GM19351 (cell line): ENCODE results near the gene MOCS1.

Experiments
- ATAC-seq: cut with Tn5 transposase; IDR thresholded peaks from one replicate; pipeline ENCODE4 v1.9.1; 2021; ENCODE audit warnings: mild to moderate bottlenecking, moderate library complexity; ENCODE audit not compliant: unreplicated experiment

Gene MOCS1

GRCh38 chr6:39950125-39950720, 16.0 kb upstream of the MOCS1 start:
- no peak for ATAC-seq

- ATAC-seq, result no peak
Observed at GRCh38 chr6:39948199-39948791, 14.0 kb upstream of the MOCS1 start.

- ATAC-seq, result no peak
Observed at GRCh38 chr6:39947611-39948068, 13.4 kb upstream of the MOCS1 start.

GRCh38 chr6:39945626-39946025, 11.4 kb upstream of the MOCS1 start:
- ATAC-seq, result no peak

DNA sequence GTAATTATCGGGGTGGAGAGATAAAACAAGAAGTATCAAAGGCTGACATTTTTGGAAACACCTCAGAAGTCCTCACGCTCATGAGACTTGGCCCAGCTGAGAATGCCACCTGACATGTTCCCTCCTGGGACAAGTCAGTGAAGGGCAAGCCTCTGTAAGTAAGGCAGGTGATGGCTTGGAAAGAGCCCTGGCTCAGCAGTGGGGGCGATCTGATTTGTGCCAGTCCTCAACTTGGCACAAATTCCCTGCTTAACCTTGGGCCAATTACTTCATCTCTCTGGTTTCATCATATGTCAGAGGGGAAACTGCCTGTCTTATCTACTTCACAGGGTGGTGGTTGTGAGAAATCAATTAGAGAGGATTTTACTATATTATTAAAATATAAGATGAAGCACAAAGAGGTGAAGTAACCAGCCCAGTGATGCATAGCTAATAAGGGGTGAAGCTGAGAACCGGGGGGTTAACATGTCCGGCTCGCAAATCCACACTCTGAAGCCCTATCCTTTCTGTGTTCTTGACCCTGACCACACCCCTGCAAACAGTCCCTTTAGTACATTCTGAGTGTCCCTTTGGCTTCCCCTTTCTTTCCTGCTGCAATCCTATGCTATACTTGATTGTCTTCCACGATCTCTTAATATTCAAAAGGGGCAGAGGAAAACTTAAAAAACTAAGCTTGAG, 8.8 kb upstream of the MOCS1 start:
- ATAC-seq, result no peak

DNA sequence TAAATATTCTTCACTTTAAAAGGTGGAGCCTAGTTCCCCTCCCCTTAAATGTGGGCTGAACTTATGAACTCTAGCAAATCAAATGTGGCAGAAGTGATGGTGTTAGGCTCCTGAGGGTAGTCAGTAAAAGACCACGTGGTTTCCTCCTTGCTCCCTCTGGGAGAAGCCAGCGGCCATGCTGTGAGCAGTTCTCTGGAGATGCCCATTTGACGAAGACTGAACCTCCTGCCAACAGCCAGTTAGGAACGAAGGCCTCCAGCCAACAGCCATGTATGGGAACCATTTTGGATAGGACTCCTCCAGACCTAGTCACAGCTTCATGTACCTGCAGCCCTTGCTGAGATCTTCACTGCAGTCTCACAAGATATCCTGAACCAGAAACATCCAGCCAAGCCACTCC, 7.6 kb upstream of the MOCS1 start:
- ATAC-seq, result no peak

DNA sequence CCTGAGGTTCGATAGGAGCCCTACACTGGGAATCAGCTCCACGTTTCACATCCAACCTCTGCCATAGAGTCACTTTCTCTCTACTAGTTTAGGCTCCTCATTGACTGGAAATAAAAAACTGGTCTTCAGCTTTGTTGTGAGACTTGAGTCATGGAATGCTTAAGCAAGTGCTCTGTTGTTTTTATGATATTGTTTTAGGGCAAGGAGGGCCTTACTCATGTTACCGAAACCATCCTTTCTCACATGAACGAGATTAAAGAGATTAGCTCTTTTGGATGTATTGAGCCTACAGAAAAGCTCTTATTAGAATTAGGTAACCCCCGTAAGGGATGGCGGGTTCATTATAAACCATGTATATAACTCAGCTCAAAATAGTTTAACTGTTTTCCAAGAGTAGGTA, 6.9 kb upstream of the MOCS1 start:
- no peak for ATAC-seq

GRCh38 chr6:39938773-39939654, 4.8 kb upstream of the MOCS1 start:
- no peak for ATAC-seq

GRCh38 chr6:39937686-39938333, 3.5 kb upstream of the MOCS1 start:
- no peak for ATAC-seq

GRCh38 chr6:39936857-39937256, 2.6 kb upstream of the MOCS1 start:
- no peak for ATAC-seq

DNA sequence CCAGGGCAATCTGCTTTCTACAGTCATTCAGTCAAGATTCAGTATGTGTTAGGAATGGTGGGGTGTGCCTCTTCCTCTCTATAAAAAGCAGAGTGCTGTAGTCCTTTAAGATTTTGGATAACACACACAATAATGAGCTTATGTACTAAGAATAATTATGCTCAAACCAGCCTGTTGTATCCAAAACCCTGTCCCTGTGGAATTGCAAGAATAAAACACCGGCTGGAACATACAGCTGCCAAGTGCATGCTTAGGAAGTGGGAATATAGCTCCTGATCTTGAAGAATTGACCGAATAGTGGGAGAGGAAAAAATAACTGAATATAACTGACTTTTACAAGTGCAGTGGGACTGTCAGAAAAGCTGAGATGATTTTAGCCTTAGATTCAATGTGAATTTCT, 979 bp upstream of the MOCS1 start:
- no peak for ATAC-seq

DNA sequence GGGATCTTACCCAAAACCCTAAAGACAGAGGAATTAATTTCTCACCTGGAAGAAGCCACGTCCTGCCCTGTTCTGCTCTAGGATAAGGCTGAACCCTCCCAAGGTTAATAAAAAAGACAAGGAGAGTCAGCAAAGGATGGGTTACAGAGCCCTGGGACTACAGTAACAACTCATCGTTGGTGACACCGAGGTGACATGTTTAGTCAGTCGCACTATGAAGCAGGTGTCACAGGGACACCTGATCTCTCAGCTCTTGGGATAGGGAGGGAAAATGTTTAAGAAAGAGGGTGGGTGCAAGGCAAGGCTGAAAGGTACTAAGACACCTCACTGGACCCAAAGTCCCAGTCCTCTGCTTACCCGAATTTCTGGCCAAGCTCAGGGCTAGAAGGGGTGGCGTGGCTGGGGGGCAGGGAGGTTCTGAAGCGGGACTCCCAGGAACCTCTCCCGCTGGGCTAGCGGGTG, 562 bp downstream of the MOCS1 start:
- ATAC-seq, result no peak

DNA sequence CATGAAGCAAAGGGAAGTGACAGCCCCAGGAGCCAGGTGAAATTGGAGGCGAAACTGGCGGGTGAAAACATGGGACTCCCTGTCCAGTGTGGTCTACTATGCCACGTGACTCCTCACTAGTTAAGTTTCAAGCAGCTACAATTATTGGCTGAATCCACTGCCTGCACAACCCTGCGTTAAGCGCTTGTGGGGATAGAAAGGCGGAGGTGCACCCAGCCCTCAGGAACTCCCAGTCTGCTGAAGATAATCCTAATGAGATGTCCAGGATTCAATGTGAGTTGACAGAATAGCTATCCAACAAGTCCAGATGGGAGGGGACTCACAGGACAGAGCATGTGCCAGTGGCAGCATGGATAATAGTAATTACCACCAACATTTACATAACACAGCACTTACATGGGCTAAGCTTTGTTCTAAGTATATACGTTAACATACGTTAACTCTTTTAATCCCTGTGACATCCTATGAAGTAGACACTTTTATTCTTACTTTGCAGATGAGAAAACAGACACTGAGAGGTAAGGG, 1.8 kb downstream of the MOCS1 start:
- ATAC-seq, result no peak

GRCh38 chr6:39931607-39932006, 2.7 kb downstream of the MOCS1 start:
- no peak for ATAC-seq

DNA sequence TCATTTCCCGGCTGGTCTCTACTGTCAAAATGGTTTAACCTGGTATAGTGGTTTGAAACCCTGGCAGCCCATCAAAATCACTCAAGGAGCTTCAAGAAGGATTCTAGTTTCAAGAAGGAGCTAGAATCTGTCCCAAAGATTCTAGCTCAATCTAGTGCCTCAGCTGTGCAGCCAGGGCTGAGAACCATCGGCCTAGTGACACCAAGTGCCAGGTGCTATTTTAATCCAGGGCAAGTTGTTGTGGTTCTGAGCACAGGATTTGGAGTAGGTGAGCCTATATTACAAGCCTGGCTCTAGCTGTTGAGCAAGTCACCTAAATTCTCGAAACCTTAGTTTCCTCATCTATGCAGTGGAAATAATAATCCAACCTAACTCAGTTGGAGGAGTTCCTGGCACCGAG, 3.7 kb downstream of the MOCS1 start:
- no peak for ATAC-seq

GRCh38 chr6:39929733-39930461, 4.4 kb downstream of the MOCS1 start:
- no peak for ATAC-seq

- ATAC-seq, result no peak
Observed at GRCh38 chr6:39929039-39929732, 5.1 kb downstream of the MOCS1 start.

GRCh38 chr6:39927159-39927558, 7.1 kb downstream of the MOCS1 start:
- ATAC-seq, result no peak

DNA sequence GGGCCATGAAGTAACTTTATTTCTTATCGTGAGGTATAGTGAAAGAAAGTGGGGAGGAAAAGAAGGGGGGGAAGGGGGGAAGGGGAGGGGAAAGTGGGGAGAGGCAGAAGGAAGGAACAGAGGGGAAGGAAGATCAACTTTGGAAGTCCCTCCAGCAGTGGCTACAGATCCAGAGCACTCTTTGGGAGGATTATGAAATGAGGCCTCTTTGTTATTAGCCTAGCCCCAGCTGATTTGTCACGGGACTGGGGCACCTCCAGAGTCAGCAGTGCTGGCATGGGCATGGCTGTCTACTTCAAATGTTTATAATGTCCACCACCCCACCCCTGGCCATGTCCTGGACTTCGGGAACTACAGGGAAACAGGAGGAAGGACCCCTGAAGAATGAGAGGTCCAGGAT, 7.6 kb downstream of the MOCS1 start:
- ATAC-seq, result no peak
